NOMO-1 treated with dmso at 0.1 percent for 144 hours (cell line): ENCODE results near the gene BPIFB4.
"Not testable (repeated sequence)": the region's sequence is repeated elsewhere in the genome, so short reads cannot be mapped to it uniquely, and the experiment has no call there.

Source experiments
- DNase-seq: peaks from one replicate; lab custom pipeline; 2025; ENCODE audit not compliant: unreplicated experiment; lab: John Stamatoyannopoulos, UW

BPIFB4 gene

GRCh38 chr20:33115501-33115900 is 36.1 kb downstream of the BPIFB4 start:
- DNase-seq = not testable (repeated sequence)

DNA sequence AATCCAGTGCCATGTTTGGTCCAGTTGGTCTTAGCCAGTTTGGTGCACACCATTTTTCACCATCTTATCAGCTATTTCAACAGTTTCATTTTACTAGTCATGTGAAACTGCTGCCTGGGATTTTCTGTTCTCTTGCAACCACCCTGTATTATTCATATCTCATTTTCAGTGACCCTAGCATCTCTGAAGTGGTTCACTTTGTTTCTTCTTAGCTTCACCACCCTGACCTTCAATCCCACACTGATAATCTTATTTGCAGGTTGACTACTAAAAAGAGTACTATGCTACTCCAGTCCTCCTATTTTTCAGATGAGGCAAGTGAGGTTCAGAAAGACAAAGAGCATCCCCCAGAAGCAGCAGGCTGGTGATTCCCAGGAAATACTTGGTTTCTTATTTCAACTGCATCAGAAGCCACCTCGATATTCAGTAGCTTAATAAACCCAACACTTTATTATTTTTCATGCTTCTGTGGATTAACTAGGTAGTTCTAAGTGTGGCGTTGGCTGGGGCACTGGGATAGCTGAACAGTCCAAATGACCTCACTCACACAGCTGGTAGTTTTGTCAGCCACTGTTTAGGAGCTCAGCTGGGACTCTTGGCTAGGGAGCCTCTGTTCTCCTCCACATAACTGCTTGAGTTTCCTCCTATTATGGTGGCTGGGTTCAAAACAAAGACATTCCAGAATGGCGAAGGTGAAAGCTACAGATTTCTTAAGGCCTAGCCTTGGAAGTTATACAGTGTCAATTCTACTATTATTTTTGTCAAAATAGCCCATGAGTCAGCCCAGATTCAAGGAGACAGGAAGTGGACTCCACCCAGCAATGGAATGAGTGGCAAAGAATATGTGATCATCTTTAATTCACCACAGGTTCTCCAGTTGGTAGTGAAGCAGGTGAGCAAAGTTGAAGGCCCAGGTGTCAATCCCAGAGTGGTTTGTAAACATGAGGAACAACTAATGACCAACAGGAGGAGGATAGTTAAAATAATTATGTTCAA is 40.6 kb downstream of the BPIFB4 start:
- DNase-seq = no peak

- DNase-seq = no peak
Observed at GRCh38 chr20:33120934-33121333, 41.5 kb downstream of the BPIFB4 start.

- DNase-seq = not testable (repeated sequence)
Observed at GRCh38 chr20:33122297-33122696, 42.9 kb downstream of the BPIFB4 start.

- DNase-seq = no peak
Observed at GRCh38 chr20:33124261-33124660, 44.8 kb downstream of the BPIFB4 start.

DNA sequence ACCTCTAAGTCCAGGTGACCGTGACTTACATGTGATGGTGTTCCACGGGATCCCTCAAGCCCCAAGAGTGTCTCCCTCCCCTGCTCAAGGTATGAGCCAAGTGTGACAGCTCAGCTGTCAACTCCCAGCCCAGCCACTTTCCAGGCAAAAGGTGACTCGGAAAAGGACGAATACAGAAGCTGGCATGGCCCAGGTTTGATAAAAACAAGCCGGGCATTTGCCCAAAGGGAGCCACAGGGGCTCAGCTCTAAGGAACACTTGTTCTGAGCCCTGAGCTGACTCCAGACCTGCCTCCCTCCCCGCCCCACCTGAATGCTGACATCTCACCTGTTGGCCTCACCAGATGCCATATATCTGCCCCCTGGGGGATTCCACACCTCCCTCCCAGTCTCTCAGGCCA is 45.6 kb downstream of the BPIFB4 start:
- no peak for DNase-seq

DNA sequence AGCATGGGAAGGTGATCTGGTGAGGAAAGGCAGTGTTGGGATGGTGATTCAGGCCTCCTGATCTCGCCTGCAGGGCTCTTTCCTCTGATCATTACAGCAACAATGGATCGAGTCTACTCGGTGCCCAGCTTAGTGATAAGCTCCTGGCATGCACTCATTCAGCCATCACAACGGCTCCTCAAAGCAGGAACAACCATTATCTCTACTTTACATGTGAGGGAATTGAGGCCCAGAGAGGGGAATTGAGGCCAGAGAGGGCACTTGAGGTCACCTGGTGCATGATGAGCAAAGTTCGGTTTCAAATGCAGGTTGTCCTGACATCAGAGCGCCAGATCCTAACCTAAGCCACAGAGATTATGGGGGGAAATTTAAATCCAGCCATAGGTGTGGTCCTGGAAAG is 46.5 kb downstream of the BPIFB4 start:
- no peak for DNase-seq

DNA sequence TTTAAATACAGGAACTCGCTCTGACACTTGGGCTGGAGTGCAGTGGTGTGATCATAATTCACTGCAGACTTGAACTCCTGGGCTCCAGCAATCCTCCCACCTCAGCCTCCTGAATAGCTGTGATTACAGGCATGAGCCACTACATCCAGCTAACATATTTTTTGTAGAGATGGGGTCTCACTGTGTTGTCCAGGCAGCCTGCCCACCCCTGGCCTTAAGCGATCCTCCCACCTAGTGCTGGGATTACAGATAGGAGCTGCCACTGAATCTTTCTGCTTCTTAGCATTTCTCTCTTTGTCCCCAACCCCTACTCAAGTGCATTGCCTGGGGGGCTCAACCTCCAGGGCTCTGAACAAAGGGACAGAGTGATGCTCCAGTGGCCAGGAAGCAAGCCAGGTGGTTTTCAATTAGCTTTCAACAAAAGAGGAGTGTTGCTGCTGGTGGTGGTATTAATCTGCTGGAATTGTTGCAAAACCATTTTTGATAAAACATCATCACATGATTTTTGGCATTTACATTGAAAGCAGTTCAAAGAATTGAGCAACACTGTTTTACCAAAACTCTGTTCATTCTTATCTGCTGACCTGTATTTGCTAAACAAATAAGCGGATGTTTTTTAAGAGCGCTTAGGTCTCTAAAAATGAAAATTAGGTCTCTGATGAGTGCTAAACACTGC is 48.1 kb downstream of the BPIFB4 start:
- DNase-seq = no peak

DNA sequence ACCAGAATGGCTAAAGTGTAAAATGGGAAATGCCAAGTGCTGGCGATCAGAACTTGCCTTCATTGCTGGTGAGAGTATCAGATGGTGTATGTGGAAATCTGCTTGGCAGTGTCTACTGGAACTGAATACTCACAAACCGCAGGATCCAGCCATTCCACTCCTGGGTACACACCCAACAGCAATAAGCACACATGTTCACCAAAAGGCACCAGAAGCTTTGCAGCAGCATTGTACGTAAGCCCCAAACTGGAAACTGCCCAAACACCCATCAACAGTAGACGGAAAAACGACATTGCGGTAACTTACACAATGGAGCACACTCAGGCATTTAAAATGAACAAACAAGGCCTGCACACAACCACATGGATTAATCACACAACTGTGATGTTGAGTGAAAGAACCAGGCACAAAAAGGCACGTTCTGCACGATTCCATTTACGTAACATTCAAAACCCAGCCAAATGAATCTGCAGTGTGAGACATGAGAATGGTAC is 51.2 kb downstream of the BPIFB4 start:
- no peak for DNase-seq

DNA sequence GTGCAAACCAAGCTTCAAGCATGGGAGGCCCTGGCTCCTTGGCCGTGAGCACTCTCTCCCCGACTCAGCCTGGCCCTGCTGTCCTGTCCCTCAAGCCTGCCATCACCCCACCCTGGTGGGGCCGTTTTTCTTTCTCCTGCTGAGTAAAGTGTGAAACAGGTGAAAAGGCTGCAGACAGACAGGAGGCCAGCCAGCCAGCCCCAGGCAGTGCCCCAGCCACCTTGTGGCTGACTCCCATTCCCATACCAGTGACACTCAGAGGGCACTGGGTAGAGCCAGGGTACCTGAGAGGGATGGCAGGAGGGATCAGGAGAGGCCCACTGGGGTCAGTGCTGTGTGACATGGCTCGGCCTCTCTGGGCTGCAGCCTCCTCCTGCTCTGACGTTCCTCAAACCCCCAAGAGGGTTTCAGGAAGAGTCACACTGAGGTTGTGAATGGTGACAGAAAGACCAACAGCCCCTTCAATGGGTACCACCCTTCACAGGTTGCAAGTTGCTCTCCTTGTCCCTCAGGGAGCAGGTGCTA is 52.6 kb downstream of the BPIFB4 start:
- no peak for DNase-seq

DNA sequence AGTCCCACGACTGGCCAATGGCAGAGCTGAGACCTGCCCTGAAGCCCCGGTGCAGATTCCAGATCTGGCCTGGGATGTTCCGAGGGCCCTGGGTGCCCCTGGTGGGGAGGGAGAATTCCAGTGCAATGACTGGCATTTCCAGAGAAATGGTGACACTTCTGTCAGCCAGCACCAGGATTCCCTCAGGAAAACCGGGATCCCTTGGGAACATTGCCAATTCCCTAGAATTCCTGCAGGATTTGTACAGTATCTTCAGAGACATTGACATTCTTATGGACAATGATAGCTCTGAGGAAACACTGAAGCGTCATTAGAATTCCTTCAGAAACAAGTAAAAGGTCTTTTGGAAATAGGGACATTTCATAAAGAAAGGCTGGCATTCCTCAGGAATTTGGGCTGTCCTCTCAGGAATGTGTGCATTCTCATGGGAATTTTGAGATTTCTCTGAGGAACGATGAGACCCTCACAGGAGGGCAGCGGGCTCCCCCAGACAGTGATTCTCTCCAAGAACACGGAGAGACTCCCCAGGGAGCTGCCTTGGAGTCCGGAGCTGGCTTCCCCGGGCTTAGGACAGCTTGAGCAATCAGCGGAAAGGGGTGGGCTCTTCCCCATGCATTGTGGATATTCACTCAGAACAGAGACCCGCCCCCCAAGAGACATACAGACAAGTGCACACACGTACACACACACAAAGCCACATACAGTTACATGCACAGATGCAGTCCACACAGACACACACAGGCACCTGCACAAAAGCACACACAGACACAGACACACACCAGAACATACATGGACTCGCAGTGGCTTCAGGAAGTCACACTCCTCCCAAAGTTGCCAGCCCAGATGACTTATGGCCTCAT is 53.3 kb downstream of the BPIFB4 start:
- DNase-seq = no peak

DNA sequence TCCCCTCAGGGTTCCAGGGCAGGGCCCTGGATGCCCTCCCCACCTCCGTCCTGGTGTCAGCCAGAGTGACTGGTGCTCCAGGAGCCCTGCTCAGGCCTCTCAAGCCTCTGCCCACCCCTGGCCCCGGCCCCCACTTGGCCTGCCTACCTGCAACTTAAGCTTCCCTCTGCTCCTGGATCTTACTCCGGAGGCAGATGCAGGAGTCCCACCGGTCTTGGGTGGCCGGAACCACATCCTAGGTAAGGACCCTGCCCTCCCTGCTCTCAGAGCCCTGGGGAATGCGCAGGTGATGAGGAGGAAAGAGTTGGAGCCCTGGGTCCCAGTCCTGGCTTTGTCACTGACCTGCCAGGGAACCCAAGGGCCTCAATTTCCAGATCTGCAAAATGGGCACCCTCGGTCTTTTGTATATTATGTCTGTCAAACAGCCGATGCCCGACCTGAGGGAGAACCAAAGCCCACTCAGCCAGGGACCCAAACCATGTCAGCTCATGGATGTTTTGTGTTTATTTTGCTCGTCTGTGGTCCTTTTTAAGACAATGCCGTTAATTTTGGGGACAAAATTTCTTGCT is 54.0 kb downstream of the BPIFB4 start:
- no peak for DNase-seq

GRCh38 chr20:33137195-33137594 is 57.8 kb downstream of the BPIFB4 start:
- no peak for DNase-seq

DNA sequence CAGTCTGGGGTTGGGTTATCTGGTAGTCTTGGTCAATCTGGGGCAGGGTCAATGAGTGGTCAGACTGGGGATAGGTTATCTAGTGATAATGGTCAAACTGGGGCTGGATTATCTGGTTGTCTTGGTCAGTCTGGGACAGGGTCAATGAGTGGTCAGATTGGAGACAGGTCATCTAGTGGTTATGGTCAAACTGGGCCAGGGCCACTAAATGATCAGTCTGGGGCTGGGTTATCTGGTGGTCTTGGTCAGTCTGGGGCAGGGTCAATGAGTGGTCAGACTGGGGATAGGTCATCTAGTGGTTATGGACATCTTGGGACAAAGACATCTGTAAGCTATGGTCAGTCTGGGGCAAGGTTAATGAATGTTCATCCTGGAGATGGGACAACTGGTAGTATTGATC is 60.0 kb downstream of the BPIFB4 start:
- DNase-seq = no peak

DNA sequence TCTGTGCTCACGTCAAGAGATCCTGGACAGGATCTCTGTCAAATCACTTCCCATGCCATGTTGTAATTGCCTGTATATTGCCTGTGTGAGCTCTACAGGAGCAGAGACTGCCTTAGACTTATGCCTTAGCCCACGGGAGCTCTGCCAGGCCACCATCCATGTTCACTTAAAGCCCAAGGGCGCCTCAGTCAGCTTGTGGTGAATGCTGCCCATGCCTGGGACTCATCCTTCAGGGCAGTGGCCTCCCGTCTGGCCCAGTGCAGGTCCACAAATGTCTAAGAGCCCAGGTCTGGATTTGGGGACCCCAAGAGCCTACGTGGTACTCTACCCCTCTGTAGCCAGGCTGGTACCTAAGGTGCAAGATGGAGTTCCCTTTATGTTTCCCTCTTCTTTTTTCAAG is 66.1 kb downstream of the BPIFB4 start:
- DNase-seq = no peak

DNA sequence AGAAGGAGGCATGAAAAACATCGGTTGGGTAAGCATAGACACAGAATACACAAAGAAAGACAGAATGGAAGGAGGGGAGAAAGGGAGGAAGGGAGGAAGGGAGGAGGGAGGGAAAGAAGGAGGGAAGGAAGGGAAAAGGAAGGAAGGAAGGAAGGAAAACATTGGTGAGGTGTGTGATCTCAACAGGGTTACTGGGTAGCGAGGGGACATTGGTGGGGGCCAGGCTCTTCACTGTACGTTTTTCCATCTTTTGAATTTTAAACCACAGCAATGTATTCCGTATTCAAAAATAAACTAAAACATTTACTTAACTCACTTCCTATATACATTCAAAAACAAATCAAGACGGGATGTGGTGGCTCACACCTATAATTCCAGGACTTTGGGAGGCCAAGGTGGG is 67.9 kb downstream of the BPIFB4 start:
- no peak for DNase-seq

GRCh38 chr20:33148040-33148439 is 68.6 kb downstream of the BPIFB4 start:
- DNase-seq = no peak

GRCh38 chr20:33154252-33154651 is 74.8 kb downstream of the BPIFB4 start:
- DNase-seq = no peak

GRCh38 chr20:33158637-33159385 is 79.4 kb downstream of the BPIFB4 start:
- DNase-seq = no peak

DNA sequence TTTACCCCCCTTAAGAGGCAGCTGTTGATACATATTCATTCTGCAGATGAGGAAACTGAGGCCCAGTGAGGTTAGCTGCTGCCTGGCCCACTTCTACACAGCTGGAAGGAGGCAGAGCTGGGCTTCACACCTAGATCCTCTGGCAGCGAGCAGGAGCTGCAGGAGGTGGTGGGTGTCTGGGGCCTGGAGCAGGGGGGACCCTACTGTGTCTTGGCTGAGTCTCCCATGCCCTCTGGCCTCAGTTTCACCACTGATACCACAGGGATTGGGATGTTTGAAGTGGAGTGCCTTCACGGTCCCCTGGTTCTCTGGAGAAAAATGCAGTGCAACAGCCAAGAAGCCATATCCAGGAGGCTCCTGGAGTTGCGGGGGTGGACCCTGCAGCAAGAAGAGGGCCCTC is 80.3 kb downstream of the BPIFB4 start:
- no peak for DNase-seq
